Activated CD4-positive, CD25-positive, alpha-beta regulatory T cell (primary cell): ENCODE results near the gene CFAP53.

Source experiments
- DNase-seq, 4 experiments: peaks; one replicate each; lab custom pipeline; 2025; lab: John Stamatoyannopoulos, UW

CFAP53 gene

GRCh38 chr18:50193796-50194630 lies 72.3 kb downstream of the CFAP53 start:
- no peak for DNase-seq

- no peak for DNase-seq
These were observed 73.1 kb downstream of the CFAP53 start for GRCh38 chr18:50192995-50193795.

DNA sequence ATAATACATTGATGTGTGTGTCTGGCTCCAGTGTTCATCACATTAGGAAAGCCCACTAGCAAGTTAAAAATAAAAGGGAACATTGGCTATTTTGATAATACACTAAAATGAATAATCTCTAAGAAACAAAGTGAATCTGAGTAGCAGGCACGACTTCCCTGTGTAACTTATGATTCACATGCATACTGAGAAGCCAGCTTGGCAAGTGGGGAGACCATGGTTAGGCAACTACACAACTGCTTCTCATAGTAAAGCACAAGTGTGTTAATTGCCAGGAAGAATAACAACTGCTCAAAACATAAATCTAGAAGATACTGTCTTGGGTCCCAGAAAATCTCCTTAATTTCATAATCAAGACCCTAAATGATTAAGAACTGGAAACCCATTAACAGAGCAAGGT lies 75.4 kb downstream of the CFAP53 start:
- no peak for DNase-seq

- DNase-seq, result no peak
These were observed 76.1 kb downstream of the CFAP53 start for GRCh38 chr18:50190236-50190635.

- DNase-seq, result no peak
These were observed 77.1 kb downstream of the CFAP53 start for GRCh38 chr18:50189160-50189559.

DNA sequence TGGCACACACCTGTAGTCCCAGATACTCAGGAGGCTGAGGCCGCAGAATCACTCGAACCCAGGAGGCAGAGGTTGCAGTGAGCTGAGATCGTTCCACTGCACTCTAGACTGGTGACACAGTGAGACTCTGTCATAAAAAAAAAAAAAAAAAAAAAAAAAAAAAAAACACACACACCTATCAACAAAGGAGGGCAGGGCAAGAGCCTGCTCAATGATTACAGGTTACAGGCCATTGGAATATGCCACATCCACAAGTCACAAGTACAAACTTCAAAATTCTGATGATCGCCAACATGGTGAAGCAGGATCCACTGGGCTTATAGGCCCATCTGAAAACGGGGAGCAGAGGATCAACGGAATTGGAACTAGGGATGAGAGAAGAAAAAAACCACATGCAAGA lies 77.6 kb downstream of the CFAP53 start:
- no peak for DNase-seq

GRCh38 chr18:50187659-50188058 lies 78.6 kb downstream of the CFAP53 start:
- DNase-seq, result no peak

GRCh38 chr18:50186385-50186784 lies 79.9 kb downstream of the CFAP53 start:
- DNase-seq, result no peak

DNA sequence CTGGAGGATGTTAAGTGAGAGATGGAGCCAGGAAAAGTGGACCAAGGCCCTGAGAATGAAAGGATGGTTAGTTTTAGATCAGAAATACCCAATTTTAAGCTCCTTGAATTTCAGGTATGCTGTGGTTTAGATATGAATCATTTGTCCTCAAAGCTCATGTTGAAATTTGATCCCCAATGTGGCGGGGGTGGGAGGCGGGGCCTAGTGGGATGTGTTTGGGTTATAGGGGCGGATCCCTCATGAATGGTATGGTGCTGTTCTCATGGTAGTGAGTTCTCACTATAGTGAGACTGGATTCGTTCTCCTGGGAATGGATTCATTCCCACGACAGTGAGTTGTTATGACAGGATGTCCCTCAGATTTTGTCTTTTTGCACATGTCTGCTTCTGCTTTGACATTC lies 82.7 kb downstream of the CFAP53 start:
- no peak for DNase-seq

GRCh38 chr18:50182511-50182910 lies 83.8 kb downstream of the CFAP53 start:
- no peak for DNase-seq

- no peak for DNase-seq
These were observed 84.7 kb downstream of the CFAP53 start for GRCh38 chr18:50181590-50181989.

- DNase-seq, result no peak
These were observed 86.8 kb downstream of the CFAP53 start for GRCh38 chr18:50179465-50179864.

DNA sequence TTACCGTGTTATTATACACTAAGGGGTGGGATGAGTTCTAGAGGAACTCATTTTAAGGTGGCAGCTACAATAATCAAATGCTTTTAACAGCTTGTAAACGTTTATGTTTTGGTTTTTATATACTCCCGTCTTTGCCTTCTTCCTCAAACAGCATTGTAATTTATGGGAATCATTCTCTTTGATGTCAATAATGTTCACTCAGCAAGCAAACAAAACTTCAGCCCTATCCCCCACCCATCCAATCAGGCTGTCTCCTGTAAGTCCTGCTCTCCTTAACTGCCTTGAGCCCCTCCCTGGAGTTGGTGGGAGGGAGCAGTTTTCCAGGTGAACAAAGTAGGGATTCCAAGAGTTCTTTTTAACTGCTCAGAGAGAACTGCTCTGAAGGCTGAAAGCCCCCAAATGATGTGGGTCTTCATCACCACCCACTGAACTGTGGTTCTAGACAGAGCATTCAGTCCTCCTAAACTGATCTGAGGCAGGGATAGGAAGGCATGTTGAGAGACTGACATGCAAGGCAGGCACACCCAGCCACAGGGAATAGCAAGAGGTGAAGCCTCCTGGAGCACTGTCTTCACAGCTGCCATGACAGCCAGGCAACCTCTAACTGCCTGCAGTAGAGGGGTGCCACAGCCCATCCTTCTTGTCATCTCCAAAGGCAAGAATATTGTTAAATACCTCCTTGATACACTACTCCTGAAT lies 88.9 kb downstream of the CFAP53 start:
- DNase-seq, result no peak
